Hepatocyte (in vitro differentiated cells): Measurements from ENCODE around the gene C7orf57. TPM values are rescaled to one million over a fixed set of nuclear protein-coding genes. Genes with fewer than 3 reads are reported as not detected.

Experiments used
- DNase-seq: peaks from one replicate; pipeline ENCODE4 v3.0.0-alpha.2; 2016; ENCODE audit warnings: low spot score
- H2AFZ ChIP-seq: fragments of 200-600 bp; sonication (generic); 2 replicates; pipeline ENCODE4 v1.6.0; 2016; ENCODE audit warnings: antibody characterized with exemption, mild to moderate bottlenecking
- H3K27ac ChIP-seq: fragments of 200-600 bp; sonication (generic); 2 replicates; pipeline ENCODE4 v1.5.1; 2016; ENCODE audit warnings: mild to moderate bottlenecking
- H3K27me3 ChIP-seq: fragments of 200-600 bp; sonication (generic); 2 replicates; pipeline ENCODE4 v1.6.1; 2016
- H3K36me3 ChIP-seq: fragments of 200-600 bp; sonication (generic); replicated peaks from 2 replicates; pipeline ENCODE4 v1.5.1; 2016; ENCODE audit warnings: low read depth; ENCODE audit not compliant: insufficient read depth
- H3K4me1 ChIP-seq: fragments of 200-600 bp; sonication (generic); 2 replicates; pipeline ENCODE4 v1.5.1; 2016; ENCODE audit warnings: mild to moderate bottlenecking, moderate library complexity; ENCODE audit not compliant: insufficient read depth
- H3K4me2 ChIP-seq: fragments of 200-600 bp; sonication (generic); 2 replicates; pipeline ENCODE4 v1.6.0; 2016
- H3K4me3 ChIP-seq: fragments of 200-600 bp; sonication (generic); 2 replicates; pipeline ENCODE4 v1.5.1; 2016; ENCODE audit warnings: mild to moderate bottlenecking
- H3K79me2 ChIP-seq: fragments of 200-600 bp; sonication (generic); 2 replicates; pipeline ENCODE4 v1.6.0; 2017; ENCODE audit warnings: mild to moderate bottlenecking
- H3K9me2 ChIP-seq: fragments of 200-600 bp; sonication (generic); replicated peaks from 2 replicates; pipeline ENCODE4 v1.6.0; 2017; ENCODE audit warnings: mild to moderate bottlenecking; ENCODE audit not compliant: insufficient read depth
- H3K9me3 ChIP-seq: fragments of 200-600 bp; sonication (generic); 2 replicates; pipeline ENCODE4 v1.5.1; 2016; ENCODE audit warnings: low read depth, mild to moderate bottlenecking
- H4K20me1 ChIP-seq: fragments of 200-600 bp; sonication (generic); 2 replicates; pipeline ENCODE4 v1.6.0; 2016; ENCODE audit warnings: mild to moderate bottlenecking; ENCODE audit not compliant: insufficient read depth, poor library complexity, severe bottlenecking
- EZH2 ChIP-seq: fragments of 200-600 bp; sonication (generic); IDR thresholded peaks from 2 replicates; pipeline ENCODE4 v1.6.1; 2016; ENCODE audit warnings: antibody characterized with exemption, mild to moderate bottlenecking, borderline replicate concordance
- EZH2phosphoT487 ChIP-seq: fragments of 200-600 bp; sonication (generic); IDR thresholded peaks from one replicate; pipeline ENCODE4 v1.6.1; 2018; ENCODE audit warnings: antibody characterized with exemption, mild to moderate bottlenecking, low read depth, moderate library complexity; ENCODE audit not compliant: unreplicated experiment, severe bottlenecking
- WGBS: methylation state at CpG from one replicate; pipeline ENCODE4 v1.1.6; 2016; ENCODE audit warnings: low lambda C conversion rate; ENCODE audit errors: missing lambda C conversion rate; 5-methylcytosine and 5-hydroxymethylcytosine counted together
- polyA plus RNA-seq: library from polyadenylated mRNA; unstranded; fragments of >200 nt; fragmentation: Nextera tagmentation; extraction: Ambion mirVana; gene quantifications from 2 replicates; pipeline ENCODE4 v1.2.1, GENCODE V29; 2016
- total RNA-seq: library from RNA; depleted of rRNA; stranded (reverse); fragments of >200 nt; gene quantifications from 2 replicates; pipeline ENCODE4 v1.2.3, GENCODE V29; 2014
- TF ChIP-seq, protein P1 (sequence below): fragments of 200-600 bp; sonication (generic); IDR thresholded peaks from 2 replicates; pipeline ENCODE4 v1.5.1; 2016; ENCODE audit warnings: antibody characterized with exemption, mild to moderate bottlenecking; ENCODE audit not compliant: poor library complexity

C7orf57 gene
- total and polyA plus RNA-seq, 2 experiments from 2014 or later = 0.43 TPM; not detected in 1

DNA sequence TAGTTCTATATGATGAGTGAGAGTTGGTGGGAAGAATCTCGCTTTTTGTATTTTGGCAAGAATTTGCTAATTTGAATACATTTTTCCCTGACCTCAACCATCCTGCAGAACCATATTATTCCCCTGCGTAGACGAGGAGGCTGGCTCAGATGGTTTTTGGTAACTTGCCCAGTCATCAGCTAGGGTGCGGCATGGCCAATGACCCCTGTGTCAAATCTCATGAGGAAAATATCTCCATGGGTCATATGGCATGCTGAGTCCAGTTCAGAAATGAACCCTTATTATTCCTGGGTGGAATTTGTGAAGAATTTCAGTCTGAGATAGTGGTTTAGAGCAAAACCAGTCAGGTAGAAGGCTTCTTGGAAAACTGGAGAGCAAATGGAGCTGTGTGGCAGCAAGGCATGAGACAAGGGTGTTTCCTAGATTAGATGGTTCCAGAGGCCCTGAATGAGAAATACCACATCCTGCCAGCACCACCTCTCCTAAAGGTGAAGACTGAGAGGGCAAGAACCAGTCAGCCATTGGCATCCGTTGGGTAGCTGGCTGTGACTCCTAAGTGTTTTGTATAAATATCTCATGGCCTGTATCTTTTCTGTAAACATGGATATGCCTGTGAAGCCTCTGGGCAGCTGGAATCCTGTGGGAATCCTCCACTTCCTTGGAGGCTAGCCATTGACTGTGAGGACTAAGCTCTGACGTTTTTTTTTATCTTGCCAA lies 47.9 kb downstream of the C7orf57 start:
- Histone ChIP-seq H3K36me3 (no peaks in the 10 kb centered on the region), H3K4me2 (no peak overlapping the region), H3K79me2 (no peaks in the 10 kb centered on the region), H2AFZ (no peak overlapping the region), H3K27me3 (no peaks in the 10 kb centered on the region), H4K20me1 (no peaks in the 10 kb centered on the region), H3K4me1 (peaks cover 16% of the 10 kb centered on the region), H3K4me3 (no peak overlapping the region), H3K27ac (peak overlapping the region; percentile 7), H3K9me2 (no peaks in the 10 kb centered on the region), H3K9me3 (no peaks in the 10 kb centered on the region)
- WGBS = 70% methylated on average over 6 of the region's 6 CpGs
- no peak for TF ChIP-seq EZH2
- TF ChIP-seq, protein P1, sequence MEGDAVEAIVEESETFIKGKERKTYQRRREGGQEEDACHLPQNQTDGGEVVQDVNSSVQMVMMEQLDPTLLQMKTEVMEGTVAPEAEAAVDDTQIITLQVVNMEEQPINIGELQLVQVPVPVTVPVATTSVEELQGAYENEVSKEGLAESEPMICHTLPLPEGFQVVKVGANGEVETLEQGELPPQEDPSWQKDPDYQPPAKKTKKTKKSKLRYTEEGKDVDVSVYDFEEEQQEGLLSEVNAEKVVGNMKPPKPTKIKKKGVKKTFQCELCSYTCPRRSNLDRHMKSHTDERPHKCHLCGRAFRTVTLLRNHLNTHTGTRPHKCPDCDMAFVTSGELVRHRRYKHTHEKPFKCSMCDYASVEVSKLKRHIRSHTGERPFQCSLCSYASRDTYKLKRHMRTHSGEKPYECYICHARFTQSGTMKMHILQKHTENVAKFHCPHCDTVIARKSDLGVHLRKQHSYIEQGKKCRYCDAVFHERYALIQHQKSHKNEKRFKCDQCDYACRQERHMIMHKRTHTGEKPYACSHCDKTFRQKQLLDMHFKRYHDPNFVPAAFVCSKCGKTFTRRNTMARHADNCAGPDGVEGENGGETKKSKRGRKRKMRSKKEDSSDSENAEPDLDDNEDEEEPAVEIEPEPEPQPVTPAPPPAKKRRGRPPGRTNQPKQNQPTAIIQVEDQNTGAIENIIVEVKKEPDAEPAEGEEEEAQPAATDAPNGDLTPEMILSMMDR = no peak
- no peak for TF ChIP-seq EZH2phosphoT487
- no peak for DNase-seq

DNA sequence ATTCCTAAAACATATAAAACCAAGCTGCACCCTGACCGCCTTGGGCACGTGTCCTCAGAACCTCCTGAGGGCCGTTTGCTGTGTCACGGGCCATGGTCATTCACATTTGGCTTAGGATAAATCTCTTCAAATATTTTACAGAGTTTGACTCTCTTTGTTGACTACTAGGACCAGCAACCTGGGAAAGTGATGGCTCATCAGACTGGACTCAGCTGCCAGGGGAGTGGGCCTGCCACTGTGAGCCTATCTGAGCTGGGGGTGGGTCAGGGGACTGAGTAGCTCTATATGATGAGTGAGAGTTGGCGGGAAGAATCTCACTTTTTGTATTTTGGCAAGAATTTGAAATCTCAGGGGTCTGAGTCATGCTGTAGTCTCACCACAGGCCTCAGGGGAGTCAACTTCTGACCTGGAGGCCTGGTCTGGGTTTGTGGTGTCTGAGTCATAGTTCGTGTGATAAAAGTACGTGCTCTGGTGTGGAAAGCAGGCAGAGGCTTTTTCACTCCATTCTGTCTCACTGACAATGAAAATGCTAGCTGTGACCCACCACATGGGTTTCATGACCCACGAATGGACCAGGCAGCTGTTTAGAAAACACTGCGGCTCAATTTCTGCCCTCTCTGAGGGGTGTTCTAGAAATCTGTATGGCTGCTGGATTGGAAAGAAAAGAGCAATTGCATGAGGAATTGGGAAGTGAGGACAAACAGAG lies 49.5 kb downstream of the C7orf57 start:
- Histone ChIP-seq H3K4me1 (peaks cover 16% of the 10 kb centered on the region), H2AFZ (no peak overlapping the region), H3K27ac (peak overlapping the region; percentile 86), H3K79me2 (no peaks in the 10 kb centered on the region), H3K9me3 (no peaks in the 10 kb centered on the region), H3K4me2 (no peak overlapping the region), H3K4me3 (no peak overlapping the region), H3K36me3 (no peaks in the 10 kb centered on the region), H3K27me3 (no peaks in the 10 kb centered on the region), H3K9me2 (no peaks in the 10 kb centered on the region), H4K20me1 (no peaks in the 10 kb centered on the region)
- TF ChIP-seq EZH2phosphoT487 (no peak), EZH2 (no peak)
- TF ChIP-seq, protein P1 = no peak
- 50% methylated on average over 9 of the region's 9 CpGs for WGBS
- DNase-seq = peak; percentile 87

DNA sequence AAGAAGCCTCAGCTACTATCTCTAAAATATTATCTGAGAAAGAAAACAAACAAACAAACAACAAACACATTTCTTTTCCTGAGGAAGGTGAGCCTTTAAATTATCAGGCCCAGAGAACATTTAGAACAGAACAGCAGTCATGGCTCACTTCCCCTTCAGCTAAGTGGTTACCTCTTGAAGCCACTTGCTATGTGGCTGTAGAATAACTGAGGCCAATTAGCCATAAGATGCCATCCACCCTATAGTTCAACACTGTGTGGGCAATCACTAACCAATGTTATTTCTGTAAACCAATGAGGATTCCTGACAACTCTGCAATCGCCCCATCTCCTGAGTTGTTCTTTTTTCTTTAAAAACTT lies 50.1 kb downstream of the C7orf57 start:
- Histone ChIP-seq H3K9me2 (no peaks in the 10 kb centered on the region), H3K4me1 (peaks cover 16% of the 10 kb centered on the region), H3K36me3 (no peaks in the 10 kb centered on the region), H3K4me2 (no peak overlapping the region), H4K20me1 (no peaks in the 10 kb centered on the region), H2AFZ (no peak overlapping the region), H3K27me3 (no peaks in the 10 kb centered on the region), H3K79me2 (no peaks in the 10 kb centered on the region), H3K9me3 (no peaks in the 10 kb centered on the region), H3K27ac (peak overlapping the region; percentile 86), H3K4me3 (no peak overlapping the region)
- TF ChIP-seq, protein P1 = no peak
- TF ChIP-seq EZH2phosphoT487 = no peak
- no peak for TF ChIP-seq EZH2
- DNase-seq = no peak
- 91% methylated on average over 1 of the region's 1 CpG for WGBS
